Measurements from ENCODE around the gene BBIP1.

DNA sequence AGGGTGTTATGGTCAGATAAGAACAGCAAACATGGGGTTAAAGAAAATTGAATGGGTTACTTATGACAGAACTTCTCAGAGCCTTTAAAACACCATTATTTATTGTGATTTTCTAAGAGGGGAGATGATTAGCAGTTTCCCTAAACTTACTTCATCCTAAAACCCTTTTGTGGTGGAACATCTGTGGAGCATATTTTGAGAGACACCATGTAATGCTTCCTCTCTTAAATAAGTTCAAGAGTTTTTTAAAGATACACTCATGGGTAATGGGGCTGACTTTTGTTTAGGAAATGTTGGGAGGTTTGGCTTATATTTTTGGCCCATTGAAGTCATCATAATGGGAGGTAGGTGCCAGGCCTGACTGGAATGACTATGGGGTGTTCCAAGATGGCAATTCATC, 55.6 kb downstream of the BBIP1 start:
- TF ChIP-seq POLR2AphosphoS5 (IDR thresholded peaks at IDR 0.05; ENCODE audit: low read depth) = no peak
- TF ChIP-seq, protein P1, sequence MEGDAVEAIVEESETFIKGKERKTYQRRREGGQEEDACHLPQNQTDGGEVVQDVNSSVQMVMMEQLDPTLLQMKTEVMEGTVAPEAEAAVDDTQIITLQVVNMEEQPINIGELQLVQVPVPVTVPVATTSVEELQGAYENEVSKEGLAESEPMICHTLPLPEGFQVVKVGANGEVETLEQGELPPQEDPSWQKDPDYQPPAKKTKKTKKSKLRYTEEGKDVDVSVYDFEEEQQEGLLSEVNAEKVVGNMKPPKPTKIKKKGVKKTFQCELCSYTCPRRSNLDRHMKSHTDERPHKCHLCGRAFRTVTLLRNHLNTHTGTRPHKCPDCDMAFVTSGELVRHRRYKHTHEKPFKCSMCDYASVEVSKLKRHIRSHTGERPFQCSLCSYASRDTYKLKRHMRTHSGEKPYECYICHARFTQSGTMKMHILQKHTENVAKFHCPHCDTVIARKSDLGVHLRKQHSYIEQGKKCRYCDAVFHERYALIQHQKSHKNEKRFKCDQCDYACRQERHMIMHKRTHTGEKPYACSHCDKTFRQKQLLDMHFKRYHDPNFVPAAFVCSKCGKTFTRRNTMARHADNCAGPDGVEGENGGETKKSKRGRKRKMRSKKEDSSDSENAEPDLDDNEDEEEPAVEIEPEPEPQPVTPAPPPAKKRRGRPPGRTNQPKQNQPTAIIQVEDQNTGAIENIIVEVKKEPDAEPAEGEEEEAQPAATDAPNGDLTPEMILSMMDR (conservative IDR thresholded peaks at IDR 0.05; ENCODE audit: low read depth in 2 of 2) = no peak
- TF ChIP-seq, protein P2, sequence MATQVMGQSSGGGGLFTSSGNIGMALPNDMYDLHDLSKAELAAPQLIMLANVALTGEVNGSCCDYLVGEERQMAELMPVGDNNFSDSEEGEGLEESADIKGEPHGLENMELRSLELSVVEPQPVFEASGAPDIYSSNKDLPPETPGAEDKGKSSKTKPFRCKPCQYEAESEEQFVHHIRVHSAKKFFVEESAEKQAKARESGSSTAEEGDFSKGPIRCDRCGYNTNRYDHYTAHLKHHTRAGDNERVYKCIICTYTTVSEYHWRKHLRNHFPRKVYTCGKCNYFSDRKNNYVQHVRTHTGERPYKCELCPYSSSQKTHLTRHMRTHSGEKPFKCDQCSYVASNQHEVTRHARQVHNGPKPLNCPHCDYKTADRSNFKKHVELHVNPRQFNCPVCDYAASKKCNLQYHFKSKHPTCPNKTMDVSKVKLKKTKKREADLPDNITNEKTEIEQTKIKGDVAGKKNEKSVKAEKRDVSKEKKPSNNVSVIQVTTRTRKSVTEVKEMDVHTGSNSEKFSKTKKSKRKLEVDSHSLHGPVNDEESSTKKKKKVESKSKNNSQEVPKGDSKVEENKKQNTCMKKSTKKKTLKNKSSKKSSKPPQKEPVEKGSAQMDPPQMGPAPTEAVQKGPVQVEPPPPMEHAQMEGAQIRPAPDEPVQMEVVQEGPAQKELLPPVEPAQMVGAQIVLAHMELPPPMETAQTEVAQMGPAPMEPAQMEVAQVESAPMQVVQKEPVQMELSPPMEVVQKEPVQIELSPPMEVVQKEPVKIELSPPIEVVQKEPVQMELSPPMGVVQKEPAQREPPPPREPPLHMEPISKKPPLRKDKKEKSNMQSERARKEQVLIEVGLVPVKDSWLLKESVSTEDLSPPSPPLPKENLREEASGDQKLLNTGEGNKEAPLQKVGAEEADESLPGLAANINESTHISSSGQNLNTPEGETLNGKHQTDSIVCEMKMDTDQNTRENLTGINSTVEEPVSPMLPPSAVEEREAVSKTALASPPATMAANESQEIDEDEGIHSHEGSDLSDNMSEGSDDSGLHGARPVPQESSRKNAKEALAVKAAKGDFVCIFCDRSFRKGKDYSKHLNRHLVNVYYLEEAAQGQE (IDR thresholded peaks at IDR 0.05; ENCODE audit: unreplicated experiment) = no peak
- no peak for TF ChIP-seq ZNF331 (CRISPR knock-in tag; IDR thresholded peaks at IDR 0.05; ENCODE audit: low read depth)
- TF ChIP-seq EZH2phosphoT487 (IDR thresholded peaks at IDR 0.05; ENCODE audit: unreplicated experiment) = no peak
- TF ChIP-seq EZH2 (IDR thresholded peaks at IDR 0.05; ENCODE audit: low read depth, unreplicated experiment) = no peak
- no peak for TF ChIP-seq JUNB (IDR thresholded peaks at IDR 0.05; ENCODE audit: unreplicated experiment)
- TF ChIP-seq, protein P3, sequence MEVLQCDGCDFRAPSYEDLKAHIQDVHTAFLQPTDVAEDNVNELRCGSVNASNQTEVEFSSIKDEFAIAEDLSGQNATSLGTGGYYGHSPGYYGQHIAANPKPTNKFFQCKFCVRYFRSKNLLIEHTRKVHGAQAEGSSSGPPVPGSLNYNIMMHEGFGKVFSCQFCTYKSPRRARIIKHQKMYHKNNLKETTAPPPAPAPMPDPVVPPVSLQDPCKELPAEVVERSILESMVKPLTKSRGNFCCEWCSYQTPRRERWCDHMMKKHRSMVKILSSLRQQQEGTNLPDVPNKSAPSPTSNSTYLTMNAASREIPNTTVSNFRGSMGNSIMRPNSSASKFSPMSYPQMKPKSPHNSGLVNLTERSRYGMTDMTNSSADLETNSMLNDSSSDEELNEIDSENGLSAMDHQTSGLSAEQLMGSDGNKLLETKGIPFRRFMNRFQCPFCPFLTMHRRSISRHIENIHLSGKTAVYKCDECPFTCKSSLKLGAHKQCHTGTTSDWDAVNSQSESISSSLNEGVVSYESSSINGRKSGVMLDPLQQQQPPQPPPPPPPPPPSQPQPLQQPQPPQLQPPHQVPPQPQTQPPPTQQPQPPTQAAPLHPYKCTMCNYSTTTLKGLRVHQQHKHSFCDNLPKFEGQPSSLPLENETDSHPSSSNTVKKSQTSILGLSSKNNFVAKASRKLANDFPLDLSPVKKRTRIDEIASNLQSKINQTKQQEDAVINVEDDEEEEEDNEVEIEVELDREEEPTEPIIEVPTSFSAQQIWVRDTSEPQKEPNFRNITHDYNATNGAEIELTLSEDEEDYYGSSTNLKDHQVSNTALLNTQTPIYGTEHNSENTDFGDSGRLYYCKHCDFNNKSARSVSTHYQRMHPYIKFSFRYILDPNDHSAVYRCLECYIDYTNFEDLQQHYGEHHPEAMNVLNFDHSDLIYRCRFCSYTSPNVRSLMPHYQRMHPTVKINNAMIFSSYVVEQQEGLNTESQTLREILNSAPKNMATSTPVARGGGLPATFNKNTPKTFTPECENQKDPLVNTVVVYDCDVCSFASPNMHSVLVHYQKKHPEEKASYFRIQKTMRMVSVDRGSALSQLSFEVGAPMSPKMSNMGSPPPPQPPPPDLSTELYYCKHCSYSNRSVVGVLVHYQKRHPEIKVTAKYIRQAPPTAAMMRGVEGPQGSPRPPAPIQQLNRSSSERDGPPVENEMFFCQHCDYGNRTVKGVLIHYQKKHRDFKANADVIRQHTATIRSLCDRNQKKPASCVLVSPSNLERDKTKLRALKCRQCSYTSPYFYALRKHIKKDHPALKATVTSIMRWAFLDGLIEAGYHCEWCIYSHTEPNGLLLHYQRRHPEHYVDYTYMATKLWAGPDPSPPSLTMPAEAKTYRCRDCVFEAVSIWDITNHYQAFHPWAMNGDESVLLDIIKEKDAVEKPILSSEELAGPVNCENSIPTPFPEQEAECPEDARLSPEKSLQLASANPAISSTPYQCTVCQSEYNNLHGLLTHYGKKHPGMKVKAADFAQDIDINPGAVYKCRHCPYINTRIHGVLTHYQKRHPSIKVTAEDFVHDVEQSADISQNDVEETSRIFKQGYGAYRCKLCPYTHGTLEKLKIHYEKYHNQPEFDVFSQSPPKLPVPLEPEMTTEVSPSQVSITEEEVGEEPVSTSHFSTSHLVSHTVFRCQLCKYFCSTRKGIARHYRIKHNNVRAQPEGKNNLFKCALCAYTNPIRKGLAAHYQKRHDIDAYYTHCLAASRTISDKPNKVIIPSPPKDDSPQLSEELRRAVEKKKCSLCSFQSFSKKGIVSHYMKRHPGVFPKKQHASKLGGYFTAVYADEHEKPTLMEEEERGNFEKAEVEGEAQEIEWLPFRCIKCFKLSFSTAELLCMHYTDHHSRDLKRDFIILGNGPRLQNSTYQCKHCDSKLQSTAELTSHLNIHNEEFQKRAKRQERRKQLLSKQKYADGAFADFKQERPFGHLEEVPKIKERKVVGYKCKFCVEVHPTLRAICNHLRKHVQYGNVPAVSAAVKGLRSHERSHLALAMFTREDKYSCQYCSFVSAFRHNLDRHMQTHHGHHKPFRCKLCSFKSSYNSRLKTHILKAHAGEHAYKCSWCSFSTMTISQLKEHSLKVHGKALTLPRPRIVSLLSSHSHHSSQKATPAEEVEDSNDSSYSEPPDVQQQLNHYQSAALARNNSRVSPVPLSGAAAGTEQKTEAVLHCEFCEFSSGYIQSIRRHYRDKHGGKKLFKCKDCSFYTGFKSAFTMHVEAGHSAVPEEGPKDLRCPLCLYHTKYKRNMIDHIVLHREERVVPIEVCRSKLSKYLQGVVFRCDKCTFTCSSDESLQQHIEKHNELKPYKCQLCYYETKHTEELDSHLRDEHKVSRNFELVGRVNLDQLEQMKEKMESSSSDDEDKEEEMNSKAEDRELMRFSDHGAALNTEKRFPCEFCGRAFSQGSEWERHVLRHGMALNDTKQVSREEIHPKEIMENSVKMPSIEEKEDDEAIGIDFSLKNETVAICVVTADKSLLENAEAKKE (CRISPR knock-in tag; IDR thresholded peaks at IDR 0.05) = no peak
- no peak for TF ChIP-seq CREB1 (CRISPR knock-in tag; IDR thresholded peaks at IDR 0.05; ENCODE audit: low read depth)

Data from GM23338 (cell line).